ENCODE data around the gene COX7A2L.
"Not testable (repeated sequence)": the region's sequence is repeated elsewhere in the genome, so short reads cannot be mapped to it uniquely, and the experiment has no call there.

The COX7A2L gene

GRCh38 chr2:42368817-42369531, 8.0 kb upstream of the COX7A2L start:
- DNase-seq (ENCODE audit: low read depth in 1 of 2, low spot score in 1 of 2), result no peak

GRCh38 chr2:42367835-42368234, 6.8 kb upstream of the COX7A2L start:
- no peak for DNase-seq (ENCODE audit: low read depth in 1 of 2, low spot score in 1 of 2)

DNA sequence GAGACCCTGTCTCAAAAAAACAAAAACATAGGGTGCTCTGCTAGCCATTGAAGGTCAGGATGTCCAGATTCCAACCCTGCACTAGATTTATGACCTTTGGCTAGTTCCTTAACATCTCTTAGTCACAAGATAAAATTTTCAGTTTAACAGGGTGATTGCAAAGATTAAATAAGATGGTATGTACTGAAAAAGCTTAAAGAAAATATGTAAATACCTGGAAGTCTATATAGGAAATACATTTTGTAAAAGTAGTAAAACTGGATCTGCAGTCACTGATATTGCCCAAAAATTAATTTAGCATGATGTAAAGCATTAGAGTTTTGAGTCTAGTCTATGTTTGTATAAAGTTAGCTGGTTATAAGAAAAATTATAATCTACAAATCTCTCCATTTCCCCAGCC, 5.4 kb upstream of the COX7A2L start:
- DNase-seq (ENCODE audit: low read depth in 1 of 2, low spot score in 1 of 2), result no peak

DNA sequence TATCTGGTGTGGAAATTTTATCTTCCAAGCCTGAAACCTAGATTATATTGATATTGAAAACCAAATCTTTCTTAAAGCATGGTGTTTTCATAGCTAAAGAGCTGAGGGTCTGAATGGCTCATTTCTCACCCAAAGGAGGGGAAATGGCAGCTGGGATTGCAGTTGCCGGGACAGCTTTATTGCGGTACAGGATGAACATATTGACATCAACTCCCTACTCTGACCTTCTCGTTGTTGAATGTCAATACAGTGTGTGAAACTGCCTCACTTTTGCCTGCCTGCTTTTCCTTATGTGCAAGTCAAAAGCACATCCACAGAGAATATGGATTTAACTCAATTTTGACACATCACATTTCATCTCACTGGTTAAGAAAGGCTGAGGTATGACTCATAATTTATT, 3.6 kb upstream of the COX7A2L start:
- DNase-seq (ENCODE audit: low read depth in 1 of 2, low spot score in 1 of 2), result no peak

GRCh38 chr2:42363413-42363812, 2.4 kb upstream of the COX7A2L start:
- no peak for DNase-seq (ENCODE audit: low read depth in 1 of 2, low spot score in 1 of 2)

DNA sequence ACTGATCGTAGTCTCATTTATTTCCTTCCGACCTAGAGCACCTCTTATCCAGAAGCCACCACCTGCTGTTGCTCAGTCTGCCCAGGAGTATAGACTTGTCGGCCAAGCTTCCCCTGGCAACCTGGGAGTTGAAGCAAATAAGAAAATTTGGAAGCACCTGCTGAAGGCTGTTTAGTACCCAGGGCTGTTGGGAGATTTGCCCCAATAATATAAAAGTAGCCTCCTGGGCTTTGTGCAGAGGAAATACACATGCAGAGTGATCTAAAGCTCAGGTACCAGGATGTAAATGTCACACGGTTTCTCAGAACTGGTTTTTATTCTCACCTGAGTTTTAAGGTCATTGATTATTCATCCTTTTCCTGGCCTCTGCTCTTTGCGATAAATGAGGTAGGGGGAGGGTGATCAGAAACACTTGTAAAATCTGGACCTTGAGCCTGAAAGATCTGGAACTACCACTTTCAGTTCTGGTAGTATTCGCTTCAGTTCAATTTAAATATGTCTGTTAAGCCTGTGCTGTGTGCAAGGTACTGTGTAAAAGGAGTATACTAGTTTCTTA, 789 bp upstream of the COX7A2L start:
- DNase-seq (ENCODE audit: low read depth in 1 of 2, low spot score in 1 of 2), result no peak

GRCh38 chr2:42360493-42360889, 526 bp downstream of the COX7A2L start:
- DNase-seq (ENCODE audit: low read depth in 1 of 2, low spot score in 1 of 2), result no peak

DNA sequence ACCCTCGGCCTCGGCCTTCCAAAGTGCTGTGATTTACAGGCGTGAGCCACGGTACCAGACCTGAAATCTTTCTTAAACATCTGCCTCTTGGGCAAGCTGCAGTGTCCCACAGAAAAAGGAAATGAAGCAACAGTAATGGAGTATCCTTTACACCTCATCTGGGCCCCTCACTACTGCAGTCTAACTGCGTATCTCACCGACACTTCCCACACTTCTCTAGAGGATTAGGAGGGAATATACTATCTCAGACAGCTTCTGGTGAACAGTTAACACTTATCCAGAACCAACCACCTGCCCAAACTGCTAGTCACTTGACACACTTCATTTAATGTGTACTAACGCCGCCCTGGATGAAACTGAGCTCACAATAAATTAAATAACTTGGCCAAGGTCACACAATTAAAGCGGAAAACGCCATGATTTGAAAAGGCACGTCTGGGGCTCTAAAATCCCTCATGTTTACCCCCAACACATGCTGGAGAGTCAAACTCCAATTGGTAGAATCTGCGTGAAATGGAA, 993 bp downstream of the COX7A2L start:
- DNase-seq (ENCODE audit: low read depth in 1 of 2, low spot score in 1 of 2), result no peak

GRCh38 chr2:42359304-42359964, 1.6 kb downstream of the COX7A2L start:
- DNase-seq (ENCODE audit: low read depth in 1 of 2, low spot score in 1 of 2), result no peak

GRCh38 chr2:42353792-42354429, 7.1 kb downstream of the COX7A2L start:
- DNase-seq (ENCODE audit: low read depth in 1 of 2, low spot score in 1 of 2), result no peak

- no peak for DNase-seq (ENCODE audit: low read depth in 1 of 2, low spot score in 1 of 2)
Observed at GRCh38 chr2:42351864-42352263, 9.2 kb downstream of the COX7A2L start.

- DNase-seq (ENCODE audit: low read depth in 1 of 2, low spot score in 1 of 2), result no peak
Observed at GRCh38 chr2:42350434-42351063, 10.5 kb downstream of the COX7A2L start.

- no peak for DNase-seq (ENCODE audit: low read depth in 1 of 2, low spot score in 1 of 2)
Observed at GRCh38 chr2:42348113-42348805, 12.8 kb downstream of the COX7A2L start.

- not testable (repeated sequence) for DNase-seq (ENCODE audit: low read depth in 1 of 2, low spot score in 1 of 2)
Observed at GRCh38 chr2:42347518-42347917, 13.5 kb downstream of the COX7A2L start.

GRCh38 chr2:42346856-42347255, 14.2 kb downstream of the COX7A2L start:
- not testable (repeated sequence) for DNase-seq (ENCODE audit: low read depth in 1 of 2, low spot score in 1 of 2)

DNA sequence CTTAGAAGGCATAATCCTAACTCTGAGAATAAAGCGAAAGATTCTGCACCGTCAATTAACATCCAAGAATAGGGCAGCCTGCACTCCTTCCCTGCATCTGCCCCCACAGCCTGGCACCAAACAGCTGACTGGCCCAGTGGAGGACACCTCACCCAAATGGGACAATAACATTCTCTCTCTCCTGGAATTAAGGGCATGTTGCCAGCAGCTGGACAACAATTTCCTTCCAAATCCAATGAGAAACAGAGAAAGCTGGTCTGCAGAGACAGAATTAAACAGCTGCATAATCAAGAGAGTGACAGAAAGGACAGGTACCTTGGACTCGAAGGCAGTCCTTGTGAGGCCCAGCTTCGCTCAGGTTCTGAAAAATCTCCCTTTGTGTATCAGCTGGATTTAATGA, 15.0 kb downstream of the COX7A2L start:
- no peak for DNase-seq (ENCODE audit: low read depth in 1 of 2, low spot score in 1 of 2)

GRCh38 chr2:42342795-42343241, 18.2 kb downstream of the COX7A2L start:
- no peak for DNase-seq (ENCODE audit: low read depth in 1 of 2, low spot score in 1 of 2)

DNA sequence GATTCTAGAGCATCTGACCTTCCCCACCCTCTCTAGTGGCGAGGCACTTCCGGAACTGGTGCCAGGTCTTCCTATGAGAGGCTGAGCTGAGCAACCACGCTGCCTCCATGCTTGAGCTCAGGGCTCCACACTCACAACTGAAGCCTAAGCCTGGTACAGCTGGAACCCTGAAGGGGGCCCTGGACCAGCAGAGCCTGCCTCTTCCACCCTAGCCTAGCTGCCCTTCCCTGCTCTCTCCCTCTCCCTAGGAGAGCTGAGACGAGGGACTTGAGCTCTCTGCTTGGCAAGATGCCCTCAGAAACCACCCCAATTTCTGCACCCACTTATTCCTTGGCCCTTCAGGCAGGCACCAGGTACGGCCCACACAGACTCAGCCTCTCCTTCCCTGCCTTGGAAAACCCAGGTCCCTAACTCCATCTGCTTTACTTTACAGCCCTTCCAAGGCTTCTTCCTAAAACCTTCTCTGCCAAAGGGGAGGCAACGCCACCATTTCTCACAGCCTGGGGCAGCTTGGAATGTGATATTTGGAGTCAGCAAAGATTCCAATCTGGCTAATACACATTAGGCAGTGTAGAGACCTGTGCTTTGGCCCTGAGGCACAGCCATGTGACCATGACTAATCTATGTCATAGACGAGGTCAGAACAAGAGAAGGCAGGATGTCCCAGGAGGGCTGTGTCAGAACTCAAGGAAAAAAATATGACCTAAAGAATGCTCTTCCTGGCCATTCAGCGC, 18.8 kb downstream of the COX7A2L start:
- no peak for DNase-seq (ENCODE audit: low read depth in 1 of 2, low spot score in 1 of 2)

DNA sequence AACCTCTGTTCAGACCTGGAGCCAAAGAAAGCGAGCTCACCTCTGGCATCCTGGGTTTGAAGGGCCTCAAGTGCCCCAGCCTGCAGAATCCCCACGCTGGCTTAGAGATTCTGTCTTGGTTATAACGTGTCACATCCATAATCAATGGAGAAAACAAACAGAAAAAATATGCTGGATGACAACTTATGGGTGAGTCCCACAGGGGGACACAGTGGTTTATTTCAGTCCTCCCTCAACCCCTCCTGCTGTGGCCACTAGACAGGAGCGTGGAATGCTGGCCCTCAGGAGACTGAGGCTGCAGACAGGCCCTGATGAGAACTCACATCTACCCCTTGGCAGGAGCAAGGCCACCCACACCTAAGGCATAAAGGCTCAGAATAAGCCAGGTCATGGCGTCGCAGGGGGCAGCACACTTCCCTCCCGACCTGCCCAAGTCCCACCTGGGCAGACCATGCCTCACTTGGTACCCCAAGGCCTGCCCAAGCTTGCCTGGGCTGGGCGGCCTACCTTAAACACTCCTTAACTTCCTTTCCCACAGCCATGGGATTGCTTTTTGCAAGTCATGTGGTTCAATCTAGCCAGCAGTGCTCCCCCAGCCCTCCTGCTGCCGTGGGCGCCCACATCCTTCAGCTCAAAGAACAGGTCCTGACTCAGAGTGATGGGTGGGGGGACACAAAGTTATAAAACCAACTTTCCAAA, 19.9 kb downstream of the COX7A2L start:
- DNase-seq (ENCODE audit: low read depth in 1 of 2, low spot score in 1 of 2), result no peak
